SU-DHL-6 (cell line): ENCODE data around the gene OR10AD1.

ENCODE experiments used
- CTCF ChIP-seq: fragments of 200-600 bp; sonication (generic); IDR thresholded peaks from one replicate; pipeline ENCODE4 v1.5.1; 2017; ENCODE audit warnings: antibody characterized with exemption, mild to moderate bottlenecking, low read length, moderate library complexity; ENCODE audit not compliant: insufficient read depth, poor library complexity, severe bottlenecking
- EZH2phosphoT487 ChIP-seq: fragments of 200-600 bp; sonication (generic), shearing (Covaris generic); conservative IDR thresholded peaks from 2 replicates; pipeline ENCODE4 v1.6.1; 2018; ENCODE audit warnings: mild to moderate bottlenecking, antibody characterized with exemption, low read length, moderate library complexity, mixed read lengths

GRCh38 chr12:48197971-48198671 lies 5.0 kb downstream of the OR10AD1 start:
- TF ChIP-seq EZH2phosphoT487 (no peak), CTCF (no peak)
